Keratinocyte (primary cell): Measurements from ENCODE around the gene DOCK1. TPM values are rescaled to one million over a fixed set of nuclear protein-coding genes. Genes with fewer than 3 reads are reported as not detected.

Source experiments
- DNase-seq: peaks from one replicate; pipeline ENCODE4 v3.0.0-alpha.2; 2011; ENCODE audit warnings: low read depth, missing footprints, low spot score
- FAIRE-seq: peaks from 2 replicates; lab custom pipeline; 2011; peaks lifted over from hg19 to GRCh38; lab: Jason Lieb, UNC
- H2AFZ ChIP-seq: 2 replicates; pipeline ENCODE4 v1.6.0; 2012; ENCODE audit warnings: low read length, control low read depth, inconsistent platforms; ENCODE audit not compliant: control insufficient read depth
- H3K27ac ChIP-seq: 2 replicates; pipeline ENCODE4 v1.5.1; 2011; ENCODE audit warnings: low read length; ENCODE audit not compliant: control insufficient read depth, insufficient read depth
- H3K27me3 ChIP-seq: 3 replicates; pipeline ENCODE4 v1.6.0; 2011; ENCODE audit warnings: low read length; ENCODE audit not compliant: control insufficient read depth, insufficient read depth; ENCODE audit errors: extremely low read depth
- H3K36me3 ChIP-seq, 2 experiments: 2 replicates in 1 of 2; 3 replicates in 1 of 2; pipeline ENCODE4 v1.5.1; 2011; ENCODE audit warnings: low read length in 2 of 2, mild to moderate bottlenecking in 1 of 2; ENCODE audit not compliant: control insufficient read depth in 2 of 2, insufficient read depth in 2 of 2; ENCODE audit errors: extremely low read depth in 1 of 2
- H3K4me1 ChIP-seq: 3 replicates; pipeline ENCODE4 v1.5.1; 2011; ENCODE audit warnings: low read length; ENCODE audit not compliant: control insufficient read depth, insufficient read depth; ENCODE audit errors: extremely low read depth
- H3K4me2 ChIP-seq: 3 replicates; pipeline ENCODE4 v1.6.0; 2011; ENCODE audit warnings: low read depth, low read length; ENCODE audit not compliant: control insufficient read depth, insufficient read depth; ENCODE audit errors: extremely low read depth
- H3K4me3 ChIP-seq, 3 experiments: fragments of 200-600 bp in 1 of 3; sonication (generic) in 1 of 3; 2 replicates in 2 of 3; 3 replicates in 1 of 3; pipeline ENCODE4 v1.5.1; 2011 to 2016; ENCODE audit warnings: low read length in 3 of 3, mild to moderate bottlenecking in 3 of 3, control low read depth in 2 of 3, inconsistent platforms in 1 of 3, low read depth in 1 of 3, mixed read lengths in 1 of 3, mixed run types in 1 of 3, moderate library complexity in 1 of 3; ENCODE audit not compliant: control insufficient read depth in 2 of 3, insufficient read depth in 2 of 3; ENCODE audit errors: extremely low read depth in 1 of 3
- H3K79me2 ChIP-seq: 2 replicates; pipeline ENCODE4 v1.6.0; 2012; ENCODE audit warnings: low read length; ENCODE audit not compliant: control insufficient read depth, insufficient read depth
- H3K9ac ChIP-seq: 3 replicates; pipeline ENCODE4 v1.6.0; 2011; ENCODE audit warnings: low read length; ENCODE audit not compliant: control insufficient read depth, insufficient read depth; ENCODE audit errors: extremely low read depth
- H3K9me1 ChIP-seq: 3 replicates; pipeline ENCODE4 v1.6.0; 2011; ENCODE audit warnings: low read length; ENCODE audit not compliant: control insufficient read depth, insufficient read depth; ENCODE audit errors: extremely low read depth
- H3K9me3 ChIP-seq: 2 replicates; pipeline ENCODE4 v1.5.1; 2012; ENCODE audit warnings: low read depth, low read length; ENCODE audit not compliant: control insufficient read depth
- H4K20me1 ChIP-seq: 3 replicates; pipeline ENCODE4 v1.6.0; 2011; ENCODE audit warnings: low read length; ENCODE audit not compliant: control insufficient read depth, insufficient read depth; ENCODE audit errors: extremely low read depth
- EZH2 ChIP-seq: IDR thresholded peaks from one replicate; pipeline ENCODE4 v1.6.1; 2012; ENCODE audit warnings: inconsistent platforms, mild to moderate bottlenecking, low read length, moderate library complexity
- dilution Hi-C: fragments of 300-500 bp; cut with MboI; formaldehyde crosslinking; loops from one replicate; pipeline ENCODE4 v1.7.0; 2020; ENCODE audit warnings: low sequenced_read_pairs; ENCODE audit not compliant: extremely low pct_ligation_motif_present
- polyA plus RNA-seq, 5 experiments: library from polyadenylated mRNA; depleted of rRNA in 3 of 5; stranded (reverse) in 3 of 5; stranded (forward) in 1 of 5; unstranded in 1 of 5; fragments of >200 nt; gene quantifications; 1 replicate in 1 of 5; 2 replicates in 3 of 5; 3 replicates in 1 of 5; pipeline versions ENCODE4 v1.2.1 to v1.2.3, GENCODE V29; 2011 to 2012; ENCODE audit warnings: missing spikeins in 2 of 5, low read depth in 1 of 5, low replicate concordance in 1 of 5
- TF ChIP-seq, protein P1 (sequence below), 3 experiments: IDR thresholded peaks in 1 of 3; conservative IDR thresholded peaks in 1 of 3; optimal IDR thresholded peaks in 1 of 3; 2 replicates in 2 of 3; 3 replicates in 1 of 3; pipeline versions ENCODE3 to v1.5.1; 2011; ENCODE audit warnings: low read length in 3 of 3, mild to moderate bottlenecking in 3 of 3, moderate library complexity in 2 of 3, control low read depth in 1 of 3, inconsistent platforms in 1 of 3; ENCODE audit not compliant: insufficient read depth in 2 of 3; ENCODE audit errors: extremely low read depth in 1 of 3

DOCK1 gene
- polyA plus RNA-seq, 1 donor (not counting 4 experiments of a cell fraction or from before 2014, with no cell fraction given), result 15.7 TPM

DNA sequence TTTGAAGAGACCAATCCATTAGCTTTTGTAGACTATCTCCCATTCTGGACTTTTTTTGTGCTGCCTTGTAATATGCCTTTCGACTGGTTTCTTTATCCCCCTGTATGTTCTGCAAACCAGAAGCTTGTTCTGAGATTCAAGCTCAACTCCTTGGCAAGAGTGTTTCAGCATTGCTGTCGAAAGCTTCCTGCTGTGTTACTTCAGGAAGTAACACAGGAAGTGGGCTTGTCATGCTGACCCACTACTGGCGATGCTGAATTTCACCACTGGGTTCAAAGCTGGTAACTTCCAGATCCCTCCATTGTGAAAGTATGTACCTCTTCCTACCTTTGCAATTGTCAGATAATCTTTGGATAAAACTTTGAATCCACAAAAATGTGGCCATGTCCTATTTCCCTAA is 349.0 kb downstream of the DOCK1 start:
- DNase-seq, result no peak
- Histone ChIP-seq H3K4me1 (no peaks in the 10 kb centered on the region), H3K9me3 (no peaks in the 10 kb centered on the region), H3K27me3 (no peaks in the 10 kb centered on the region), H3K9me1 (no peaks in the 10 kb centered on the region), H3K27ac (no peak overlapping the region), H2AFZ (no peak overlapping the region), H4K20me1 (no peaks in the 10 kb centered on the region), H3K79me2 (no peaks in the 10 kb centered on the region), H3K4me2 (no peak overlapping the region), H3K4me3 (no peak overlapping the region), H3K9ac (no peak overlapping the region), H3K36me3 (peaks cover 8 to 12% of the 10 kb centered on the region in 2 experiments)
- dilution Hi-C loops, result no loop called here
- TF ChIP-seq, protein P1, sequence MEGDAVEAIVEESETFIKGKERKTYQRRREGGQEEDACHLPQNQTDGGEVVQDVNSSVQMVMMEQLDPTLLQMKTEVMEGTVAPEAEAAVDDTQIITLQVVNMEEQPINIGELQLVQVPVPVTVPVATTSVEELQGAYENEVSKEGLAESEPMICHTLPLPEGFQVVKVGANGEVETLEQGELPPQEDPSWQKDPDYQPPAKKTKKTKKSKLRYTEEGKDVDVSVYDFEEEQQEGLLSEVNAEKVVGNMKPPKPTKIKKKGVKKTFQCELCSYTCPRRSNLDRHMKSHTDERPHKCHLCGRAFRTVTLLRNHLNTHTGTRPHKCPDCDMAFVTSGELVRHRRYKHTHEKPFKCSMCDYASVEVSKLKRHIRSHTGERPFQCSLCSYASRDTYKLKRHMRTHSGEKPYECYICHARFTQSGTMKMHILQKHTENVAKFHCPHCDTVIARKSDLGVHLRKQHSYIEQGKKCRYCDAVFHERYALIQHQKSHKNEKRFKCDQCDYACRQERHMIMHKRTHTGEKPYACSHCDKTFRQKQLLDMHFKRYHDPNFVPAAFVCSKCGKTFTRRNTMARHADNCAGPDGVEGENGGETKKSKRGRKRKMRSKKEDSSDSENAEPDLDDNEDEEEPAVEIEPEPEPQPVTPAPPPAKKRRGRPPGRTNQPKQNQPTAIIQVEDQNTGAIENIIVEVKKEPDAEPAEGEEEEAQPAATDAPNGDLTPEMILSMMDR (optimal IDR thresholded peaks at IDR 0.05 in 1 of 3, IDR thresholded peaks at IDR 0.05 in 1 of 3, conservative IDR thresholded peaks at IDR 0.05 in 1 of 3; ENCODE audit: extremely low read depth in 1 of 3, insufficient read depth in 2 of 3, low read length in 3 of 3), result no peak
- no peak for TF ChIP-seq EZH2
- no peak for FAIRE-seq

DNA sequence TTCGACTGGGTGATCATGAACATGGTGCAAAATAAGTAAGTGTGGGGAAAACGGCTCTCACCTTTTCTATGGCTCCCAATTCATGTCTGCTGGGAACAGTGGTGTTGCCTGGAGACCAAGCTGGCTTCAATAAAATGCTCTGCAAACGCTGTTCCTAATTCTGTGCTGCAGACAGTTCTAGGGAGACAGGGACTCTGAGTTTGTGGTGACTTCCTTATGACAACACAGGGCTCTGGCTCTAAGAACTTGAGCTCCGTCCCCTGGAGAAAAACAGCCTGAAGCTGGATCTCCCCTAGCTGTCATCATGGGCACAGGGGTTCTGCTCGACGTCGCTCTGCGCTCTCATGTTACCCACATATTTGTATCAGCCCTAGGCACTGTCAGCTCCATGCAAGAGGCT is 352.2 kb downstream of the DOCK1 start:
- Histone ChIP-seq H3K9ac (no peak overlapping the region), H3K79me2 (no peaks in the 10 kb centered on the region), H4K20me1 (no peaks in the 10 kb centered on the region), H3K4me3 (no peak overlapping the region), H2AFZ (no peak overlapping the region), H3K9me3 (peaks cover 8% of the 10 kb centered on the region), H3K27ac (no peak overlapping the region), H3K4me2 (no peak overlapping the region), H3K4me1 (no peaks in the 10 kb centered on the region), H3K36me3 (peaks cover 12 to 16% of the 10 kb centered on the region in 2 experiments), H3K9me1 (no peaks in the 10 kb centered on the region), H3K27me3 (no peaks in the 10 kb centered on the region)
- FAIRE-seq (no peak), DNase-seq (no peak)
- dilution Hi-C loops, result no loop called here
- TF ChIP-seq, protein P1 (optimal IDR thresholded peaks at IDR 0.05 in 1 of 3, IDR thresholded peaks at IDR 0.05 in 1 of 3, conservative IDR thresholded peaks at IDR 0.05 in 1 of 3; ENCODE audit: extremely low read depth in 1 of 3, insufficient read depth in 2 of 3, low read length in 3 of 3), result no peak
- TF ChIP-seq EZH2, result no peak
